Neuron (in vitro differentiated cells): ENCODE data around the gene TANK.
A peak's percentile ranks its signal among the peaks of the same experiment; 100 is the strongest.
"Not testable (repeated sequence)": the region's sequence is repeated elsewhere in the genome, so short reads cannot be mapped to it uniquely, and the experiment has no call there.

Experiments
- H2AFZ ChIP-seq: one replicate; pipeline ENCODE4 v1.6.1; 2013; ENCODE audit warnings: low read depth, mild to moderate bottlenecking, inconsistent platforms, low read length, moderate library complexity
- H3K27me3 ChIP-seq: one replicate; pipeline ENCODE4 v1.6.1; 2013; ENCODE audit warnings: low read length; ENCODE audit not compliant: insufficient read depth
- H3K36me3 ChIP-seq: one replicate; pipeline ENCODE4 v1.6.1; 2013; ENCODE audit warnings: low read length; ENCODE audit not compliant: insufficient read depth
- H3K4me1 ChIP-seq: one replicate; pipeline ENCODE4 v1.6.1; 2013; ENCODE audit warnings: low read length; ENCODE audit not compliant: insufficient read depth
- H3K4me3 ChIP-seq: 2 replicates; pipeline ENCODE4 v1.5.1; 2013; ENCODE audit warnings: mild to moderate bottlenecking, low read length, moderate library complexity
- H3K9me3 ChIP-seq: one replicate; pipeline ENCODE4 v1.6.1; 2013; ENCODE audit warnings: low read length

TANK gene

GRCh38 chr2:161232571-161232970, 72.3 kb downstream of the TANK start:
- Histone ChIP-seq H3K4me1 (no peaks in the 10 kb centered on the region), H3K4me3 (no peak overlapping the region), H3K9me3 (peaks cover 4% of the 10 kb centered on the region), H3K27me3 (no peaks in the 10 kb centered on the region), H2AFZ (no peak overlapping the region), H3K36me3 (peaks cover 23% of the 10 kb centered on the region)

- Histone ChIP-seq H3K9me3 (peaks cover 6% of the 10 kb centered on the region), H2AFZ (no peak overlapping the region), H3K4me1 (no peaks in the 10 kb centered on the region), H3K36me3 (peaks cover 21% of the 10 kb centered on the region), H3K27me3 (no peaks in the 10 kb centered on the region), H3K4me3 (no peak overlapping the region)
Observed at GRCh38 chr2:161233858-161234431, 73.7 kb downstream of the TANK start.

- H3K9me3 ChIP-seq = peaks cover 6% of the 10 kb centered on the region
- H3K4me1 ChIP-seq = no peaks in the 10 kb centered on the region
- peaks cover 18% of the 10 kb centered on the region for H3K36me3 ChIP-seq
- no peak overlapping the region for H2AFZ ChIP-seq
- no peak overlapping the region for H3K4me3 ChIP-seq
- no peaks in the 10 kb centered on the region for H3K27me3 ChIP-seq
Observed at GRCh38 chr2:161234627-161235026, 74.4 kb downstream of the TANK start.

- Histone ChIP-seq H3K36me3 (peaks cover 7% of the 10 kb centered on the region), H3K4me1 (no peaks in the 10 kb centered on the region), H3K4me3 (no peak overlapping the region), H2AFZ (no peak overlapping the region), H3K27me3 (no peaks in the 10 kb centered on the region), H3K9me3 (peaks cover 6% of the 10 kb centered on the region)
Observed at GRCh38 chr2:161237392-161238264, 77.4 kb downstream of the TANK start.

GRCh38 chr2:161238265-161238559, 78.0 kb downstream of the TANK start:
- no peaks in the 10 kb centered on the region for H3K27me3 ChIP-seq
- peaks cover 7% of the 10 kb centered on the region for H3K36me3 ChIP-seq
- no peak overlapping the region for H2AFZ ChIP-seq
- peaks cover 6% of the 10 kb centered on the region for H3K9me3 ChIP-seq
- no peak overlapping the region for H3K4me3 ChIP-seq
- H3K4me1 ChIP-seq = no peaks in the 10 kb centered on the region

GRCh38 chr2:161238560-161239325, 78.5 kb downstream of the TANK start:
- peak overlapping the region; percentile 20 for H3K4me3 ChIP-seq
- no peak overlapping the region for H2AFZ ChIP-seq
- peaks cover 7% of the 10 kb centered on the region for H3K36me3 ChIP-seq
- no peaks in the 10 kb centered on the region for H3K4me1 ChIP-seq
- H3K9me3 ChIP-seq = peaks cover 6% of the 10 kb centered on the region
- H3K27me3 ChIP-seq = no peaks in the 10 kb centered on the region

GRCh38 chr2:161239326-161240109, 79.3 kb downstream of the TANK start:
- H3K27me3 ChIP-seq = no peaks in the 10 kb centered on the region
- no peak overlapping the region for H3K4me3 ChIP-seq
- no peaks in the 10 kb centered on the region for H3K4me1 ChIP-seq

GRCh38 chr2:161241894-161242293, 81.7 kb downstream of the TANK start:
- H2AFZ ChIP-seq = no peak overlapping the region
- no peak overlapping the region for H3K4me3 ChIP-seq
- no peaks in the 10 kb centered on the region for H3K27me3 ChIP-seq
- no peaks in the 10 kb centered on the region for H3K4me1 ChIP-seq
- peaks cover 4% of the 10 kb centered on the region for H3K9me3 ChIP-seq
- H3K36me3 ChIP-seq = no peaks in the 10 kb centered on the region

More at GRCh38 chr2:161239326-161240109, 79.3 kb downstream of the TANK start:
- H3K36me3 ChIP-seq = peaks cover 7% of the 10 kb centered on the region
- H3K9me3 ChIP-seq = peaks cover 6% of the 10 kb centered on the region
- no peak overlapping the region for H2AFZ ChIP-seq

GRCh38 chr2:161243312-161243711, 83.1 kb downstream of the TANK start:
- H3K36me3 ChIP-seq = no peaks in the 10 kb centered on the region
- H3K9me3 ChIP-seq = peaks cover 2% of the 10 kb centered on the region
- no peak overlapping the region for H3K4me3 ChIP-seq
- no peaks in the 10 kb centered on the region for H3K4me1 ChIP-seq
- H3K27me3 ChIP-seq = no peaks in the 10 kb centered on the region
- no peak overlapping the region for H2AFZ ChIP-seq

- Histone ChIP-seq H2AFZ (no peak overlapping the region), H3K27me3 (no peaks in the 10 kb centered on the region), H3K4me3 (no peak overlapping the region), H3K4me1 (no peaks in the 10 kb centered on the region), H3K36me3 (no peaks in the 10 kb centered on the region), H3K9me3 (no peaks in the 10 kb centered on the region)
Observed at GRCh38 chr2:161243905-161244304, 83.7 kb downstream of the TANK start.

GRCh38 chr2:161244387-161245260, 84.4 kb downstream of the TANK start:
- not testable (repeated sequence) for H3K27me3 ChIP-seq, H3K4me3 ChIP-seq, H2AFZ ChIP-seq, H3K36me3 ChIP-seq, H3K9me3 ChIP-seq, H3K4me1 ChIP-seq

GRCh38 chr2:161245261-161245553, 85.0 kb downstream of the TANK start:
- no peaks in the 10 kb centered on the region for H3K4me1 ChIP-seq
- H3K27me3 ChIP-seq = no peaks in the 10 kb centered on the region
- H3K36me3 ChIP-seq = no peaks in the 10 kb centered on the region
- H2AFZ ChIP-seq = no peak overlapping the region
- no peaks in the 10 kb centered on the region for H3K9me3 ChIP-seq
- no peak overlapping the region for H3K4me3 ChIP-seq
